Bronchial epithelial cell (primary cell): ENCODE data around the gene APOBEC4. TPM values are rescaled to one million over a fixed set of nuclear protein-coding genes. Genes with fewer than 3 reads are reported as not detected.

Experiments
- DNase-seq: peaks from one replicate; pipeline ENCODE4 v3.0.0-alpha.2; 2010; ENCODE audit warnings: low read depth
- FAIRE-seq: peaks from 2 replicates; lab custom pipeline; 2011; peaks lifted over from hg19 to GRCh38; lab: Jason Lieb, UNC
- H3K27me3 ChIP-seq: 2 replicates; pipeline ENCODE4 v1.5.1; 2011; ENCODE audit warnings: low read length; ENCODE audit not compliant: control insufficient read depth, insufficient read depth
- H3K36me3 ChIP-seq: 2 replicates; pipeline ENCODE4 v1.5.1; 2011; ENCODE audit warnings: low read length; ENCODE audit not compliant: control insufficient read depth, insufficient read depth
- H3K4me3 ChIP-seq: 2 replicates; pipeline ENCODE4 v1.5.1; 2011; ENCODE audit warnings: mild to moderate bottlenecking, low read depth, low read length, control low read depth
- CTCF ChIP-seq: IDR thresholded peaks from 2 replicates; pipeline ENCODE4 v1.5.1; 2011; ENCODE audit warnings: mild to moderate bottlenecking, moderate library complexity, low read length, control low read depth, inconsistent platforms; ENCODE audit not compliant: insufficient read depth, severe bottlenecking
- total RNA-seq: library from RNA; depleted of rRNA; stranded (reverse); fragments of >200 nt; gene quantifications from 2 replicates; pipeline ENCODE4 v1.2.1, GENCODE V29; 2014

The APOBEC4 gene
- total RNA-seq, 1 donor from 2014 or later: not detected

GRCh38 chr1:183635606-183636333 lies 17.3 kb downstream of the APOBEC4 start, which contains the start of gene ARPC5:
Gene ARPC5 (minus strand): TSS chr1:183635783. CDS start chr1:183635659, 124 bp downstream.
- DNase-seq (peak; percentile 93), FAIRE-seq (no peak)
- Histone ChIP-seq H3K4me3 (peak within 1 kb of the TSS; percentile 98), H3K27me3 (no peaks in the 10 kb centered on the region), H3K36me3 (peaks cover 3% of the 10 kb centered on the region)
- TF ChIP-seq CTCF: no peak

GRCh38 chr1:183635099-183635605 lies 18.0 kb downstream of the APOBEC4 start:
- Histone ChIP-seq H3K4me3 (peak overlapping the region; percentile 98), H3K27me3 (no peaks in the 10 kb centered on the region), H3K36me3 (peaks cover 6% of the 10 kb centered on the region)
- TF ChIP-seq CTCF: no peak
- DNase-seq (no peak), FAIRE-seq (no peak)

GRCh38 chr1:183634429-183635065 lies 18.6 kb downstream of the APOBEC4 start:
- DNase-seq (no peak), FAIRE-seq (no peak)
- peaks cover 8% of the 10 kb centered on the region for H3K36me3 ChIP-seq
- no peak for TF ChIP-seq CTCF
- H3K4me3 ChIP-seq: peak overlapping the region; percentile 98
- no peaks in the 10 kb centered on the region for H3K27me3 ChIP-seq

GRCh38 chr1:183633676-183634343 lies 19.3 kb downstream of the APOBEC4 start:
- peak overlapping the region; percentile 98 for H3K4me3 ChIP-seq
- FAIRE-seq (no peak), DNase-seq (peak; percentile 75)
- H3K36me3 ChIP-seq: peaks cover 8% of the 10 kb centered on the region
- peak; percentile 57 for TF ChIP-seq CTCF
- H3K27me3 ChIP-seq: no peaks in the 10 kb centered on the region

GRCh38 chr1:183632964-183633363 lies 20.2 kb downstream of the APOBEC4 start:
- peak; percentile 17 for DNase-seq
- no peak overlapping the region for H3K4me3 ChIP-seq
- no peak for TF ChIP-seq CTCF
- no peaks in the 10 kb centered on the region for H3K27me3 ChIP-seq
- FAIRE-seq: no peak
- peaks cover 8% of the 10 kb centered on the region for H3K36me3 ChIP-seq
